HepG2 (cell line): ENCODE data around the gene HPCAL1. TPM values are rescaled to one million over a fixed set of nuclear protein-coding genes. Genes with fewer than 3 reads are reported as not detected.

Source experiments
- ATAC-seq: fragments of 200-7000 bp; cut with Tn5 transposase; 3 replicates; pipeline ENCODE4 v1.9.1; 2020; ENCODE audit warnings: mild to moderate bottlenecking, moderate library complexity
- BruUV-seq: library from RNA; stranded (reverse); fragments of 400-500 nt; replicated peaks from 2 replicates; lab custom pipeline; 2021; lab: Mats Ljungman, UMichigan
- CTCF ChIA-PET: fragments of 300-600 bp; formaldehyde crosslinking; extraction: SDS; loops from one replicate; lab custom pipeline; 2021; ENCODE audit warnings: low total read pairs, inconsistent platforms, low intra/inter-chr PET ratio; lab: Yijun Ruan, JAX
- POLR2A ChIA-PET: fragments of 350-600 bp; sonication (Branson Sonifier 250); formaldehyde crosslinking; loops from one replicate; lab custom pipeline; 2020; ENCODE audit warnings: antibody characterized with exemption, inconsistent platforms; lab: Yijun Ruan, JAX
- DNase-seq: peaks from one replicate; pipeline ENCODE4 v3.0.0-alpha.2; 2015; ENCODE audit warnings: low spot score
- FAIRE-seq: peaks from 3 replicates; lab custom pipeline; 2011; peaks lifted over from hg19 to GRCh38; lab: Jason Lieb, UNC
- H2AFZ ChIP-seq: one replicate; pipeline ENCODE4 v1.6.1; 2011; ENCODE audit warnings: low read length, inconsistent platforms
- H3K27ac ChIP-seq: fragments of 300-600 bp; 3 replicates; pipeline ENCODE4 v1.8.0; 2011; ENCODE audit warnings: mixed run types, mild to moderate bottlenecking, mixed read lengths, low read length, inconsistent platforms; ENCODE audit not compliant: insufficient read depth; ENCODE audit errors: extremely low read length
- H3K27me3 ChIP-seq, 2 experiments: fragments of 200-600 bp in 1 of 2; 2 replicates in 1 of 2; 3 replicates in 1 of 2; pipeline versions ENCODE4 v1.6.0 to v1.8.0; 2011; ENCODE audit warnings: low read length in 2 of 2, mild to moderate bottlenecking in 2 of 2, moderate library complexity in 2 of 2, inconsistent platforms in 1 of 2; ENCODE audit not compliant: insufficient read depth in 2 of 2, control insufficient read depth in 1 of 2
- H3K36me3 ChIP-seq, 2 experiments: fragments of 200-600 bp in 1 of 2; replicated peaks in 1 of 2; 2 replicates in 1 of 2; 3 replicates in 1 of 2; pipeline versions ENCODE4 v1.5.1 to v1.8.0; 2011; ENCODE audit warnings: low read length in 2 of 2, inconsistent platforms in 1 of 2; ENCODE audit not compliant: insufficient read depth in 2 of 2, control insufficient read depth in 1 of 2
- H3K4me1 ChIP-seq: 2 replicates; pipeline ENCODE4 v1.5.1; 2012; ENCODE audit warnings: low read length, inconsistent platforms; ENCODE audit not compliant: insufficient read depth
- H3K4me2 ChIP-seq: 2 replicates; pipeline ENCODE4 v1.6.0; 2011; ENCODE audit warnings: low read depth, low read length, inconsistent platforms
- H3K4me3 ChIP-seq, 3 experiments: fragments of 200-600 bp in 1 of 3; sonication (generic), shearing (Covaris generic) in 1 of 3; replicated peaks in 1 of 3; 2 replicates each; pipeline ENCODE4 v1.5.1; 2011 to 2016; ENCODE audit warnings: low read length in 3 of 3, inconsistent platforms in 2 of 3, low read depth in 2 of 3, mild to moderate bottlenecking in 2 of 3, control low read depth in 1 of 3, mixed read lengths in 1 of 3; ENCODE audit not compliant: insufficient read depth in 1 of 3
- H3K79me2 ChIP-seq: one replicate; pipeline ENCODE4 v1.6.1; 2011; ENCODE audit warnings: low read length, inconsistent platforms; ENCODE audit not compliant: insufficient read depth
- H3K9ac ChIP-seq: 2 replicates; pipeline ENCODE4 v1.6.0; 2011; ENCODE audit warnings: mild to moderate bottlenecking, low read depth, low read length, inconsistent platforms; ENCODE audit not compliant: insufficient read depth
- H3K9me3 ChIP-seq: 2 replicates; pipeline ENCODE4 v1.5.1; 2012; ENCODE audit warnings: mild to moderate bottlenecking, low read length
- H4K20me1 ChIP-seq: 2 replicates; pipeline ENCODE4 v1.6.0; 2011; ENCODE audit warnings: inconsistent platforms, mild to moderate bottlenecking, low read length, moderate library complexity; ENCODE audit not compliant: insufficient read depth
- AKAP8 ChIP-seq: sonication (generic); formaldehyde crosslinking; IDR thresholded peaks from 2 replicates; pipeline ENCODE4 v1.5.1; 2020; ENCODE audit warnings: mild to moderate bottlenecking, missing genetic modification reagents
- ELF4 ChIP-seq: sonication (generic); formaldehyde crosslinking; IDR thresholded peaks from 2 replicates; pipeline ENCODE4 v1.5.0; 2020; ENCODE audit warnings: missing genetic modification reagents, mild to moderate bottlenecking, moderate library complexity, borderline replicate concordance
- MBNL3 ChIP-seq: fragments of 250-450 bp; sonication (Bioruptor Pico); conservative IDR thresholded peaks from 2 replicates; pipeline ENCODE4 v1.8.0; 2022; ENCODE audit warnings: mild to moderate bottlenecking, inconsistent platforms
- NRL ChIP-seq: sonication (generic); formaldehyde crosslinking; IDR thresholded peaks from 2 replicates; pipeline ENCODE4 v1.5.0; 2020; ENCODE audit warnings: missing genetic modification reagents, mild to moderate bottlenecking, moderate library complexity, borderline replicate concordance
- PRMT3 ChIP-seq: sonication (generic); formaldehyde crosslinking; IDR thresholded peaks from 2 replicates; pipeline ENCODE4 v1.8.1; 2022; ENCODE audit warnings: low read depth, mild to moderate bottlenecking, moderate library complexity, missing genetic modification reagents, borderline replicate concordance
- RXRB ChIP-seq: IDR thresholded peaks from 2 replicates; pipeline ENCODE4 v1.6.1; 2016; ENCODE audit warnings: borderline replicate concordance, missing genetic modification reagents, missing compliant biosample characterization
- ZNF121 ChIP-seq: sonication (generic); formaldehyde crosslinking; IDR thresholded peaks from 2 replicates; pipeline ENCODE4 v1.5.0; 2020; ENCODE audit warnings: mild to moderate bottlenecking, missing genetic modification reagents
- ZNF224 ChIP-seq: sonication (generic); formaldehyde crosslinking; IDR thresholded peaks from 2 replicates; pipeline ENCODE4 v1.5.0; 2020; ENCODE audit warnings: mild to moderate bottlenecking, missing genetic modification reagents
- ZNF781 ChIP-seq: sonication (generic); formaldehyde crosslinking; IDR thresholded peaks from 2 replicates; pipeline ENCODE4 v1.5.1; 2020; ENCODE audit warnings: borderline replicate concordance, mild to moderate bottlenecking, missing genetic modification reagents; ENCODE audit errors: not compliant biosample characterization
- ZNF782 ChIP-seq: sonication (generic); formaldehyde crosslinking; IDR thresholded peaks from 2 replicates; pipeline ENCODE4 v1.4.0; 2020; ENCODE audit warnings: missing genetic modification reagents, mild to moderate bottlenecking, borderline replicate concordance
- WGBS: methylation state at CpG from one replicate; pipeline ENCODE4 v1.1.6; 2017; ENCODE audit warnings: low lambda C conversion rate; 5-methylcytosine and 5-hydroxymethylcytosine counted together
- in situ Hi-C: cut with HindIII; loops from 2 replicates; pipeline ENCODE4 v1.10.0; 2017; ENCODE audit warnings: low pct_unique_long_range_greater_than_20kb; ENCODE audit not compliant: extremely low pct_ligation_motif_present
- intact Hi-C: fragments of 100-400 bp; cut with micrococcal nuclease; formaldehyde crosslinking; loops from one replicate; pipeline ENCODE4 v1.10.0; 2022; ENCODE audit not compliant: unreplicated experiment
- polyA plus RNA-seq, 8 experiments: library from polyadenylated mRNA; depleted of rRNA in 3 of 8; stranded (reverse) in 7 of 8; unstranded in 1 of 8; fragments of >200 nt; fragmentation: Illumina TruSeq in 4 of 8; extraction: Trizol in 4 of 8; gene quantifications; 2 replicates each; pipeline versions ENCODE4 v1.2.1 to v1.2.3, GENCODE V29; 2011 to 2016; ENCODE audit warnings: low read depth in 4 of 8, missing spikeins in 1 of 8, mixed read lengths in 1 of 8; ENCODE audit not compliant: insufficient read depth in 1 of 8
- total RNA-seq, 5 experiments: library from RNA; depleted of rRNA; stranded (reverse); fragments of >200 nt; fragmentation: Illumina TruSeq; extraction: Trizol; gene quantifications; 2 replicates each; pipeline ENCODE4 v1.2.3, GENCODE V29; 2016; ENCODE audit warnings: low read depth in 1 of 5

The HPCAL1 gene
- total and polyA plus RNA-seq, 2 of the 13 experiments (the other 11 are each of a cell fraction or from before 2014, with no cell fraction given) = 29.5 to 29.9 TPM

DNA sequence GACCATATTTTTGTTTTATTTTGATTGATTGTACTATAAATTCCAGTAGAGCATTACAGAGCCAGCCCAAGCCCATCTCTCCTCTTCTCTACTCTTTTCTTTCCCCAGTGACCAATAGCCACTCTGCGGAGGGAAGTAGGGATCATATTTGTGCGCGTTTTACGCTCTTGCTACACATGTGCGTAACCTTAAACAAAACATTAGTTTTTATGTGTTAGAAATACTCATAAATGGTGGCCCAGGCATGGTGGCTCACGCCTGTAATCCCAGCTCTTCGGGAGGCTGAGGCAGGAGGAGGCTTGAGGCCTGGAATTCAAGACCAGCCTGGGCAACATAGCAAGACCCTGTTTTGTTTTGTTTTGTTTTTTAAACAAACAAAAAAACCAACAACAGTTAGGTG, 31.3 kb downstream of the HPCAL1 start:
- TF ChIP-seq MBNL3 (CRISPR knock-in tag) (0 out of 2 replicates have a peak, but pooled peaks have one; percentile 65), ZNF781 (CRISPR knock-in tag) (no peak), ZNF121 (peak; percentile 44; the same call in 1 of the 2 replicates)
- in situ Hi-C loops = no loop called here
- H4K20me1 ChIP-seq = peaks cover 9% of the 10 kb centered on the region; the same call in 1 of the 2 replicates
- H3K4me1 ChIP-seq = peaks cover 72% of the 10 kb centered on the region
- H3K4me2 ChIP-seq = no peak overlapping the region
- ChIA-PET CTCF (no interaction called here), POLR2A (no interaction called here)
- intact Hi-C loops = no loop called here
- H3K9me3 ChIP-seq = peaks cover 7% of the 10 kb centered on the region; the same call in 1 of the 2 replicates
- FAIRE-seq (no peak), ATAC-seq (no peak), DNase-seq (no peak)
- H2AFZ ChIP-seq = no peak overlapping the region
- peaks cover 43% of the 10 kb centered on the region for H3K79me2 ChIP-seq
- H3K27me3 ChIP-seq = no peaks in the 10 kb centered on the region; a peak in 1 of 5 replicates
- H3K36me3 ChIP-seq = peaks cover 2 to 10% of the 10 kb centered on the region in 2 experiments; a peak in 3 of 5 replicates
- no TSS peak for BruUV-seq
- no peak overlapping the region for H3K4me3 ChIP-seq
- WGBS = 92% methylated on average over 7 of the region's 7 CpGs
- H3K9ac ChIP-seq = no peak overlapping the region
- no peak overlapping the region for H3K27ac ChIP-seq

- intact Hi-C loops = no loop called here
- peaks cover 7% of the 10 kb centered on the region; the same call in 1 of the 2 replicates for H3K9me3 ChIP-seq
- H3K27me3 ChIP-seq = no peaks in the 10 kb centered on the region; a peak in 1 of 5 replicates
- no peak overlapping the region for H3K4me2 ChIP-seq
- H3K4me3 ChIP-seq = no peak overlapping the region
- ChIA-PET POLR2A (no interaction called here), CTCF (no interaction called here)
- WGBS = 97% methylated on average over 9 of the region's 9 CpGs
- ATAC-seq (no peak), DNase-seq (no peak), FAIRE-seq (no peak)
- no peak overlapping the region for H3K27ac ChIP-seq
- peaks cover 39% of the 10 kb centered on the region for H3K79me2 ChIP-seq
- no TSS peak for BruUV-seq
- H3K36me3 ChIP-seq = peaks cover 2 to 10% of the 10 kb centered on the region in 2 experiments; a peak in 3 of 5 replicates
- H3K9ac ChIP-seq = no peak overlapping the region
- peaks cover 59% of the 10 kb centered on the region for H3K4me1 ChIP-seq
- in situ Hi-C loops = no loop called here
- H4K20me1 ChIP-seq = peaks cover 9% of the 10 kb centered on the region; the same call in 1 of the 2 replicates
- no peak overlapping the region for H2AFZ ChIP-seq
- TF ChIP-seq AKAP8 (CRISPR knock-in tag) = no peak
- no peak for TF ChIP-seq RXRB (CRISPR knock-in tag)
- no peak for TF ChIP-seq NRL (CRISPR knock-in tag)
- TF ChIP-seq ZNF224 (CRISPR knock-in tag) = no peak
- 0 out of 2 replicates have a peak, but pooled peaks have one; percentile 36 for TF ChIP-seq ZNF782 (CRISPR knock-in tag)
- TF ChIP-seq PRMT3 = no peak
- TF ChIP-seq ELF4 (CRISPR knock-in tag) = no peak
Observed at GRCh38 chr2:10335046-10335840, 32.5 kb downstream of the HPCAL1 start.
